GM04504 (cell line): ENCODE results near the gene C10orf67.
"Not testable (repeated sequence)": the region's sequence is repeated elsewhere in the genome, so short reads cannot be mapped to it uniquely, and the experiment has no call there.

Experiments
- DNase-seq: peaks from one replicate; pipeline ENCODE4 v3.0.0-alpha.2; 2012; ENCODE audit warnings: low read depth

C10orf67 gene

DNA sequence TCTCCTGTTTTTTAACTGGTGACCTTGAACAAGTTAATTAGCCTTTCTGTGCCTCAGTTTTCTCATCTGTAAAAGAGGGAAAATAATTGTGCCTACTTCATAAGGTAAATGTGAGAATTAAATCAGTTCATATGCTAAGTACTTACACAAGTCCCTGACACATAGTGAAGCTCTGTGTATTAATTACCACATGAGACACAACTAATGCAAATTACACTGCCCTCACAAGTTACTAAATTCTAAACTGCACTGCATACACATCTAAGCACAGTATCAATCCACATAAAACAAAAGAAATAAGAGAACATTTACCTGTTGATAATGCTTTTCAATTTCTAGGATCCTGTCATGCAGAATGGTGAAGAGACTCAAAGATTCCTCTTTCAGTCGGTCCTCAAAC, 22.5 kb downstream of the C10orf67 start:
- no peak for DNase-seq

DNA sequence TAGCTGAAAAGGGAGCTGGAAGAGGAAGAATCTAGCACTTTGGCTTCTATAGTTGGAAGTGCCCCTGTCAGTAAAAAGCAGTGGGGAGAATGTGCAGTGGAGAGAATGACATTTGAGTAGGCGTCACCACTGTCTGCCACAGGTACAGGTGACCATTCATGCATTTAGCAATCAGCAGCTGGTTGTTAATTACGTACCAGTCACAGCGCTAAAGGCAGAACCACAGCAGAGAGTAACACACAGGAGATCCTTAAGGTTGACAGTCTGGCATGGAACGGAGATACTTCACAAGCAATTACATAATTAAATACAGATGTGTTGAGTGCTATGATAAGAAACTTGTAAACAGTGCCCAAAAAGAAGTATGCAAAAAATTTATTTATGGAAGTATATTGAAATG, 24.8 kb downstream of the C10orf67 start:
- no peak for DNase-seq

GRCh38 chr10:23318359-23318758, 26.2 kb downstream of the C10orf67 start:
- no peak for DNase-seq

GRCh38 chr10:23317416-23317815, 27.2 kb downstream of the C10orf67 start:
- DNase-seq: no peak

DNA sequence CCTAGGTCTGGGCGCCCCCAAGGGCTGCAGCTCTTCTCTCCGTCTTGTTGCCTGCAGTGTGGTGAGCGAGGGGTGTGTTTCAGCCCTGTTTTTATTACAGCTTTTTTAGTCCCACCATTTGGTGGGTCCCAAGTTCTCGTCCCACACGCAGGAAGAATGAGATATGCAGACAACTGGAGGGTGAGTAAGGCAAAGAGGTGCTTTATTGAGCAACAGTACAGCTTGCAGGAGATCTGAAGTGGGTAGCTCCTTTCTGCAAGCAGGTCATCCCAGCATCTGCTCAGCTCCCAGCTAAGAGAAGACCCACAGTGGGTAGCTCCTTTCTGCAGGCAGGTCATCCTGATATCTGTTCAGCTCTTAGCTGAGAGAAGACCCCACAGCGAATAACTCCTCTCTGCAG, 28.2 kb downstream of the C10orf67 start:
- no peak for DNase-seq

DNA sequence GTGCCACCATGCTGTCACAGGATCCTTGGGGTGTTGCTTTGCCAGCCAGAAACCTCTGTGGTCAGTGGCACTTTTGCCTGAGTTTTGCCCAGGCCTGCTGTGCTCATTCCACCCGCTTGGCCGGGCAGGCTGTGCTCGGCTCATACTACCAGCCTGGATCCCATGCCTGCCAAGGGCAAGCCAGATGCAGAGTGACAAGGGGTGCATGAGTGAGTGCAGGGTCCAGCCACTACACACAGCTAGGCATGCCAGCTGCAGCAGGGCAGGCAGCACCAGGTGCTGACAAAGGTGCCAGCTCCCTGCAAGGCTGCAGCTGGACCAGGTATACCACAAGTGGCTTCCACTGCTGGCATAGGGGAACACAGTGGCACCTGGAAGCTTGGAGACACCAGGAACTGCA, 28.6 kb downstream of the C10orf67 start:
- DNase-seq: no peak

- DNase-seq: peak; percentile 48
These were observed 29.8 kb downstream of the C10orf67 start for GRCh38 chr10:23314835-23315239.

GRCh38 chr10:23311034-23311433, 33.6 kb downstream of the C10orf67 start:
- no peak for DNase-seq

GRCh38 chr10:23310404-23310803, 34.2 kb downstream of the C10orf67 start:
- no peak for DNase-seq

GRCh38 chr10:23299961-23300360, 44.6 kb downstream of the C10orf67 start:
- not testable (repeated sequence) for DNase-seq

DNA sequence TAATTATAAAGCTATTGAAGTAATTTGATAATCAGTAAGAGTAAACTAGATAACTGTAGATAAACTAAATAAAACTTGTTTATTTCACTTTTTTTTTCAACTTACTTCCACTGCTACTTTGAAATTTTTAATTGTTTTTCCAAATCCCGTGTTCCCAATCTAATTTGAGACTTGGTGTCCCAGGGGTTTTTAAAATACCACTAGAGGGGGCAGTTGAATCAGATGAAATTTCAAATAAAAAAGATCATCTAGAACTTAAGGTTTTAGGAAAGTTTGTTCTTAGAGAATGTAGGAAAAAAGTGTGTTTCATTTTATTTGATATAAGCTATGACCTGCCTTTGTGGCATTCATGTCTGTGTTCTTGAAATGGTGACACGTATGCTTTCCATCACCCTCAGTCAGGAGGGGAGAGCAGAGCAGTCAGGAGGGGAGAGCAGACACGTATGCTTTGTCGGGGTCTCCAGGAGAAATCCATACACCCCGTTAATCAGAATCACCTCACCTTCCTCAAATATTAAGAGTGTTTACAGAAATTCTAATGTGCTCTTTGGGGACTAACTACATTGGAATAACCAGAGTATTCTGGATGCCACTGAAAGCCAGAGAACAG, 49.9 kb downstream of the C10orf67 start:
- no peak for DNase-seq

DNA sequence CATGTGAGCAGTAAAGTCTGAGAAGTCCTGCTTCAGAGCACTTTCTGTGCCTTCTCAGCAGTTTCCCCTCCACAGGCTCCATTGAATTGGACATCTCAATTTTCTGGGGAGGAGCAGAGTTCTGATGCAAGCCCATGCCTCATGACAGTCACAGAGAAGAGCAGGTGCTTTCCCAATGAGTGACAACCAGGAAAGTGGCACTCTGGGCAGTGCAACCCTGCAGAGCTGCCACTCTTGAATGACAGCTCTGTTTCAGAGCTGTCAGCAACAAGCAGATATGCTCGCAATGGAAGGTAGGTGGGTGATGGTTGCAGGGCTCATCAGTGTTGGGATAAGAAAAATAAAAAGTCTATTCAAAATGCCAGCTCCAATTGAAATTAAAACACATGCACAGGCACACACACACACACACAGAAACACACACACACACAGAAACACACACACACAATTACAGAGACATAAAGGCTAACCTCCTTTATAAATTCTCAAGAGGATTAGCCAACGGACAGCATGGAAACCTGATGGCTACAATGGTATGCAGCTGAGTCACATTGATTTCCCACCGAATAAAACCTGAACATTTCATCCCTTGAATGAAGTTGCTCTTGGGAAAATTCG, 50.5 kb downstream of the C10orf67 start:
- DNase-seq: no peak

DNA sequence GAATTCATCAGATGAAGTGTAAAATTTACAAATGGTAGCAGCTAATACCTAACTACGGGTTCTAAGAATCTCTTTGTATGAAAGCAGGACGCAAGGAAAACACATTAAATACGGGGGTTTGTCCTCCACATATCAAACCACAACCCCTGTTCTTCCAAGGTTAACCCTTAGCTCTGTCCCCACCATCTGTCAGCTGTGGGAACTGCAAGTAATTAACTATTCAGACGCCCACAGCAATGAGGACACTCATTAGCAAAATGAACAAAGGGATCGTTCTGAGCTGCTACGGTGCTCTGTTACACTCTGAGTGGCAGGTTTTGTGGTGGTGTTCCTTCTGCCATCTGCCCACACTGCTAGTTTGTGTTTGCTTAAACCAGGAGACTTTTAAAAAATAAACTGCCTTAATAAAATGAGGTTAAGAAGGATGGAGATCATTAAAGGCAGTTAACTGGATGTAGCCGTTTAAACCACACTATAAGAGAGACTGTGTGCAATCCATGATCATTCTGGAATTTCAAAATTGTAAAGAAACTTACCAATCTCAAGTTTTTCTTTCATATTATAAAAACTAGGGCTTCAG, 51.4 kb downstream of the C10orf67 start:
- DNase-seq: no peak

DNA sequence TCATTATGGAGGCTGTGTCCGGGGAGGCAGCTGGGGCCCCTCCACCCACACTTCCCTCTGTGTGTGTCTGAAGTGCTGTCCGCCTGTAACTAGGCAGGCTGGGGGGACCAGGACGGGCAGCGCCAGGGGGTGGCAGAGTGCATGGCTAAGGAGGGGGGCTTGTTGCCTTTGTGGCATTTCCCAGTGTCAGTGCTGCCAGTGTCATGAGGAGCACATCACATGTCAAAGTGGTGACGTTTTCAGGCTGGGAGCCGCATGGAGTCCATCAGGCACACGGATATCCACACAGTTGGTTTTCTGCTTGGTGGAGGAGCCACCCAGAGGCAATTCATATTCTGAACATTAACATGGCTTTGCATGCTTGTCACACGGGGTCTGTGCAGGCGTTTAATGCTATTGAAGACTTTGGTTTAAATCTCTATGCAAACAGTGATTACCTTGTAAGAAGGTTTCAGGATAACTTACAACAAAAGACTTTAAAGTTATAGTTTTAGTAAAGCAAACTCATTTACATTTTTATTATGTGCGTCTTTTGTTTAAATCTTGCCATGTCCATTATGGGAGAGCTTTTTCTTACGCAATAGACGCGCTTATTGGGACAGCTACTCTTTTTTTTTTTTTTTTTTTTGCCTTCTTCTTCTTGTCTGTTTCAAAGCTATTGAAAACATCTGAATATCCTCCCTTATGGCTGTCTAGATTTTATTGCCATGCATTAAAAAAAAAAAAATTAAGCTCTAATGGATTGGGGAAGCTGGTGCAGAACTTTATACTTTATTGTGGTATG, 52.9 kb downstream of the C10orf67 start:
- DNase-seq: no peak

DNA sequence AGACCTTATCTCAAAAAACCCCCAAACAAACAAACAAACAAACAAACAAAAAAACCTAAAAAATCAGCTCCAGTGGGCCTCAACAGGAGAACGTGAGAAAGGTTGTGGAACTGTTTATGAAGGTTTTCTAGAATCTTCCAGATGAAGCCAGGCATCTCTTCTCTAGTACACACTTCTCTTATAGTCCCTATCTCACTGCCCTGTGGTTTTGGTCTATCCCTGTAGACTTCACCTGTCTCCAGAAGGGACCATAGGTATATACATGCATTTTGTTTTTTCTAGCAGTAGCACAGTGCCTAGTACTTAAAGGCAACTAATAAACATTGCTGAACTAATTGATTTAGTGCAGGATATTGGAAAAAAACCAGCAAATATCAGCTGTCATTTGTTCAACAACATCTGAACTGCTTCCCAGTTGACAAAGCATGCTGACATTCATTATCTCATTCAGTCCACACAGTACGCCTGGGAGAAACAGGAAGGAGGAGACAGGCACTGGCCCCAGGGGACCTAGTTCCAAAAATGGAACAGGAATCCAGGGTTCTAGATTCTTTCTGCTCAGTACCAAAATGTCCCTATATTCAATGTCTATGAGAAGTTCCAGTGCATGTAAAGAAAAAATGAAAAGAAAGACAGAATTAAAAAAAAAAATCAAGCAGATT, 59.8 kb downstream of the C10orf67 start:
- DNase-seq: no peak

- no peak for DNase-seq
These were observed 60.4 kb downstream of the C10orf67 start for GRCh38 chr10:23284155-23284554.

DNA sequence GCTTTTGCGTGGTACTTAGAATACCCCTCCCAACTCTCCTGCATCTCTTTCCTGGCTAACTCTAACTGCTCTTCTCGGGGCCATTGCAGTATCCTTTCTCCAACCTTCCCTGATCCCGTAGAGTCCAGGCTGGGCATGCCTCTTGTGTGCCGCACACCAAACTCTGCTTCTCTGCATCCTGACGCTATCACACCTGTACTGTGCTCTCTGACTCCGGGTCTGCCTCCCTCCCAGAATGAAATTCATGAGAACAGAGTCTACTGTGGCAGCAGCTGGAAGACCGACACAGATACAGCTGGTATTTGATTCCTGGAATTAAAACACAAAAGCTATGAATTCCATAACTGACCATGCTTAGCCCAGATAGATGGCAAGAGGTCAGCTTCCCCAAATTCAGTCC, 60.9 kb downstream of the C10orf67 start:
- DNase-seq: no peak

DNA sequence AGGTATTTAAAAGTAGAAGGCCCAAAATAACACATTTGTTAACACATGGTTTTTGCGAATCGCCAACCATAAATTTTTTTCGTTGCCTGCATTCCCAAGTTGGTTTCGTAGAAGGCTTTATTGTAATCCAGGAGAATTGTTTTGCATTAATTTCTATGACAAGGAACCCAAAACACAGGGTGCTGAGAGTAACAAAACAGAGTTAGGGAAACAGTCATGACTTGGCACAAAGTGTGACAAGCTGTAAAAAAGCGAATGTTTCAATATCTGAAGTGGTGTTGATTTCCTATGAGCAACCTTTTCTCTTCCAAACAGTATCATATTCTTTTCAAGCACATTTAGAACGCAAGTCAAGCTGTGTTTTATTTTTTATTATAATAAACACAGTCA, 63.6 kb downstream of the C10orf67 start:
- no peak for DNase-seq

DNA sequence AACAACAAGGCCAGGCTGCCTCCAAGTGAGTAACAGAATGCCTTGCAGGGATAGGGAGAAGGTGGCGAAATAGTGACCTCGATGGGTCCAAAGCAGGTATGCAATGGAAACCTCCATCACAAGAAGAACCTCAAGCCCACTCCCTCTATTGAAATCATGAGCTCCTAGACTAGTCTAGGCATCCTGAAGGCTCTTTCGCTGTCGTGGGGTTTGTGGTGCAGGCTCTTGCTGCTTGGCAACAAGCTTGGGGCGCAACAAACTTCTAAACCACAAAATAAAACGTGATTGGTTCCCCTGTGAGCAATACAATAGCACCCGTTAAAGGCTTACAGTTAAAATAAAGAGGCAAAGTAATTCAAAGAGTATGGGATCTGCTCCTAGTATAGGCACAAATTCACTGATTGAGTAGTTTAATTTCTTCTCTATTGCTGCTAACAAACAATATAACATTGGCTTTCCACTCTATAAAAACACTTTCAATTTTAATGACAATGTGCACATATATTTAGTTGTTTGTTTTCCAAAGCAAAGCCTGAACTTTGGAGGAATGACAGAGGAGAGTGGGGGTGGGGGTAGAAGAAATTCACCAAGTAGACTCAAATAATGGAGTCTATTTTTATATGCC, 64.1 kb downstream of the C10orf67 start:
- DNase-seq: no peak

- no peak for DNase-seq
These were observed 69.2 kb downstream of the C10orf67 start for GRCh38 chr10:23275355-23275754.

DNA sequence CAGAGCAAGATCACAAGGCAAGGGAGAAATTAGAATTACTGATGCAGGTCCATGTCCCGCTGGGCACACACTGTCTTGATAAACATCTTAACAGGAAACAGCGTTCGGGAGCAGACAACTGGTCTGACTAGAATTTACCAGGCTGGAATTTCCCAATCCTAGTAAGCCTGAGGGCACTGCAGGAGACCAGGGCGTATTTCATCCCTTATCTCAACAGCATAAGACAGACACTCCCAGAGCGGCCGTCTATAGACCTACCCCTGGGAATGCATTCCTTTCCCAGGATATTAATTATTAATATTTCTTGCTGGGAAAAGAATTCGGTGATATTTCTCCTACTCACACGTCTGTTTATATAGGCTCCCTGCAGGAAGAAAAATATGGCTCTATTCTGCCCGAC, 70.4 kb downstream of the C10orf67 start:
- not testable (repeated sequence) for DNase-seq

DNA sequence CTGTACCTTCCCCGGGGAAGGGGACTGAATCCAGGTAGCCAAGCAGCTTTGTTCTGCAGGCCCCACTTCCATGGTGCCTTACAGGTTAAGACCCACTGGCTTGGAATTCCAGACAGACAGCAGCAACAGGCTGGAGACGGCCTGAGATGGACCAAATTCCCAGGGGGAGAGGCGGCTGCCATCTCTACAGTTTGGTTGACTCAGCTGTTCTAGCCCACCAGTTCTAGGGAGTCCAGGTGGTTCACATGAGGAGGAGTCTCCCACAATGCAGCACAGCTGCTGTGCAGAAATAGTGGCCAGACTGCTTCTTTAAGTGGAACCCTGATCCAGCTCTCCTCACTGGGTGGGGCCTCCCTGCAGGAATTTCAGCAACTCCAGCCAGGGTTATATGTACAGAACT, 74.1 kb downstream of the C10orf67 start:
- no peak for DNase-seq
